ENCODE measurements around the gene BCAS3.
"Not testable (repeated sequence)": the region's sequence is repeated elsewhere in the genome, so short reads cannot be mapped to it uniquely, and the experiment has no call there.

Gene BCAS3

DNA sequence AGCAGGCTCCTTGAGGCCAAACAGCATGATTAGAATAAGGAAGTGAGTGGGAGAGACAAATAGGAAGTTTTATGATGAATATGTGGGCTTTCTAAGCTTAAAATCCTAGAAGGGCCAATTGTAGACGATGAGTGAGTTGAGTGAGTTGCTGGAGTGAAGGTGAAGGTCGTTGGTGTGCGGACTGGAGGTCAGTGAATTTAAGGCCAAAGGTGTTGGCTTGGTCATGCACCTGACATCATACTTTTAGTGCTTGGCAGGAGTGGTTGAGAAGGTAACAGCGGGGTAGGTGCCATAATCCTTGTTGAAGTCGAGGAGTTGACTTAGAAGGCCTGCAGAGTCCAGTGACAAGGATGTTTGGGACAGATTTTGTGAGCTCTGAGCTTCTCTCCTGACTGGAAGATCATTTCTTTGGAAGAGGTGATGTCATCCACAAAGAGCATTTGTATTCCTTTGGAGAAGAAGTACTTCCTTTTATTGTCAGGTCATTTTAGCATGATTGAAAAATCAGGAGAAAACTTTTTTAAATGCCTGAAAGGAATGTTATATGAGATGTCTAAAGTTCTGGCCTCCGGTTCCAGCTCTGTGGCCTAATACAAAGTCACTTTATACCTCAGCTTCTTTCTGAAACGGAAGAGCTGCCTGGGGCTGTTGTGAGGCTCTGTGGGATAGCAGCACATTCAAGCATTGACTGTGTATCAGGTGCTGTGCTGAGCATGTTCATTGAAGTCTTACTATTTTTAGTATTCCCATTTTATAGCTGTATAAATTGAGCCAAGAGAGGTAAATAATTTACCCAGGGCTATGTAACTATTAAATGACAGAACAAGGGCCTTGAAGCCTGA lies 668.4 kb downstream of the BCAS3 start:
- DNase-seq (ENCODE audit: low spot score), result no peak

- no peak for DNase-seq (ENCODE audit: low spot score)
Measured at GRCh38 chr17:61349350-61349749, 671.7 kb downstream of the BCAS3 start.

GRCh38 chr17:61351745-61352407 lies 674.2 kb downstream of the BCAS3 start:
- DNase-seq (ENCODE audit: low spot score), result no peak

- DNase-seq (ENCODE audit: low spot score), result no peak
Measured at GRCh38 chr17:61352408-61352770, 674.7 kb downstream of the BCAS3 start.

GRCh38 chr17:61352781-61353491 lies 675.3 kb downstream of the BCAS3 start:
- no peak for DNase-seq (ENCODE audit: low spot score)

DNA sequence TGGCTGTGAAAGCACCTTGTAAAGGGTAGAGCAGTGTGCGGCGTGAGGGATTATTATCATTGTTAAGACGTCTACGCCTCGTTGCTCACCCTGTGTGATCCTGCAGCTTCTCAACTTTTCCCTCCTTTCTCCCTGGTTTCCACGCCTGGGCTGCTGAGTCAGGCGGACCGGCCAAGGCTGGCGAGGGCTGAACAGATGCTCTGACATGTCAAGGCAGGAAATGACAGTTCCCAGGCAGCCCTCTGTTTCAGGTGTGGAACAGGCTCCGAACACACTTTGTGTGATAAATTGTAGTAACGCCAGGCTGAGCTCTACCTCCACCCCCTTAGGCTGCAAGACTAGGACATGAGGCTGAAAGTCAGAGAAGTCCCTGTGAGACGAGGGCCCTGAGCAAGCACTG lies 676.0 kb downstream of the BCAS3 start:
- DNase-seq (ENCODE audit: low spot score), result no peak

- DNase-seq (ENCODE audit: low spot score), result no peak
Measured at GRCh38 chr17:61354895-61355874, 677.5 kb downstream of the BCAS3 start.

DNA sequence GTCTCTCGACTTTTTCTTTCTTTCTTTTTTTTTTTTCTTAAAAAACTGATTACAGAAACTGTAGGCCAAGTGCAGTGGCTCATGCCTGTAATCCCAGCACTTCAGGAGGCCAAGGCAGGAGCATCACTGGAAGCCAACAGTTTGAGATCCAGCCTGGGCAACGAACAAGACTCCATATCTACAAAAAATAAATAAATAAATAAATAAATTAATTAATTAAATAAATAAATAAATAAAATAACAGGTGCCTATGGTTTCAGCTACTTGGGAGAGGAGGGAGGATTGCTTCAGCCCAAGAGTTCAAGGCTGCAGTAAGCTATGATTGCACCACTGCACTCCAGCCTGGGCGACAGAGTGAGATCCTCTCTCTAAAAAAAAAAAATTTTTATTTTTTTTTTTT lies 679.4 kb downstream of the BCAS3 start:
- DNase-seq (ENCODE audit: low spot score), result not testable (repeated sequence)

DNA sequence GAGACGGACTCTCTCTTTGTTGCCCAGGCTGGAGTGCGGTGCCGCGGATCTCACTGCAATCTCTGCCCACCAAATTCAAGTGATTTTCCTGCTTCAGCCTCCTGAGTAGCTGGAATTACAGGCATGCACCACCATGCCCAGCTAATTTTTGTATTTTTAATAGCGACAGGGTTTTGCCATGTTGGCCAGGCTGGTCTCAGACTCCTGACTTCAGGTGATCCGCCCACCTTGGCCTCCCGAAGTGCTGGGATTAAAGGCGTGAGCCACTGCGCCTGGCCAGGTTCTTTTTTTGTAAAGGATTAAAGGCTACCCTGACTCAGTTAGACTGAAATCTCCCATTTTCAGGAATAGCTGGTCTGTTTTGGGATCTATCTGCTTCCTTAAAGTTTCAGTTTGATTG lies 681.9 kb downstream of the BCAS3 start:
- DNase-seq (ENCODE audit: low spot score), result not testable (repeated sequence)

- DNase-seq (ENCODE audit: low spot score), result no peak
Measured at GRCh38 chr17:61360318-61360943, 682.8 kb downstream of the BCAS3 start.

- DNase-seq (ENCODE audit: low spot score), result no peak
Measured at GRCh38 chr17:61361084-61361483, 683.4 kb downstream of the BCAS3 start.

DNA sequence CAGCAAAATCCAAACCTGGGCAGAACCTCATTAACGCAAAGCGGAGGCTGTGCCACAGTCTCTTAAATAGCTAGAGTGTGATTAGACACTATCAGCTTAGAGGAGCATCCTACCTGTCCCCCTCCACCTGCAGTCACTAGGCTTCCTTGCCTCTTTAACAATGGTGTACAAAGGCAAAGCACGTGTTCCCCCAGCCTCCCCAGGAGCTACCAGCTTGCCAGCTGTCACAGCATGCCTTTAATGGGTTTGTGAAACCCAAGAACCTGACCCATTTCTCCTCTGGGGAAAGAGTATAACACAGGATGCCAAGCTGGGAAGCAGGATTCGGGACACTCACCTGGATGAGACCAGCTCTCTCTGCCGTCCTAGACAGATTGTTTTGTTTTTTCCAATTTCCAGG lies 684.7 kb downstream of the BCAS3 start:
- DNase-seq (ENCODE audit: low spot score), result no peak

DNA sequence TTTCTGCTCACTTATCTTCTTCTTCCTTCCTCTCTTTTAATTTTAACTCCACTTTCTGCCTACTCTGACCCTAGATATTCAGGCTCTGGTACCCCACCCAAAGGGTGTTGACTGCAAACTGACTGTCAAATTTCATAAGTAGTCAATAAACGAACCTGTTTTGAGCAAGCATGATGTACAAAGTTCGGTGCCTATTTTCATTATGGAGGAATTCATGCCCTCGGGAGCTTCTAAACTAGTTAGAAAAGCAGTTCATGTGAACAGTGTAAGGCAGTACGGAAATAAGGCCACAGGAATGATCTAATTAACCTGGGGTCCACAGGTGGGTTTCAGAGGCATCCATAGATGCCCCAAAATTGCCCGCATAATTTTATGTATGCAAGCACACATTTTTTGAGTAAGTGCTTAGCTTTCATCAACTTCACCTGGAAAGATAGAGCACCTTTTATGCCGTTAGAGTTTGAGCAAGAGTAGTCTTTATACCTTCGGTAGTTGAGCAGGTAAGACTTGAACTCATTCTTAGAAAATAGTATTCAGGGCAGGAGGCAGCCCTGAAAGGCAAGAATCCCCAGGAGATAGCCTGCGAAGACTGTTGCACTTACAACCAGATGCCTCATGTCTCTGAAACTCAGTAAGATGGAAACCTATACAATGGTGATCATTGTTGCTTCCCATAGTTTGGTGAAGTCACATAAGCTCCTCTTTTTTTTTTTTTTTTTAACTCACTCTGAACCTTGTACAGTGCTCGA lies 685.4 kb downstream of the BCAS3 start:
- no peak for DNase-seq (ENCODE audit: low spot score)

DNA sequence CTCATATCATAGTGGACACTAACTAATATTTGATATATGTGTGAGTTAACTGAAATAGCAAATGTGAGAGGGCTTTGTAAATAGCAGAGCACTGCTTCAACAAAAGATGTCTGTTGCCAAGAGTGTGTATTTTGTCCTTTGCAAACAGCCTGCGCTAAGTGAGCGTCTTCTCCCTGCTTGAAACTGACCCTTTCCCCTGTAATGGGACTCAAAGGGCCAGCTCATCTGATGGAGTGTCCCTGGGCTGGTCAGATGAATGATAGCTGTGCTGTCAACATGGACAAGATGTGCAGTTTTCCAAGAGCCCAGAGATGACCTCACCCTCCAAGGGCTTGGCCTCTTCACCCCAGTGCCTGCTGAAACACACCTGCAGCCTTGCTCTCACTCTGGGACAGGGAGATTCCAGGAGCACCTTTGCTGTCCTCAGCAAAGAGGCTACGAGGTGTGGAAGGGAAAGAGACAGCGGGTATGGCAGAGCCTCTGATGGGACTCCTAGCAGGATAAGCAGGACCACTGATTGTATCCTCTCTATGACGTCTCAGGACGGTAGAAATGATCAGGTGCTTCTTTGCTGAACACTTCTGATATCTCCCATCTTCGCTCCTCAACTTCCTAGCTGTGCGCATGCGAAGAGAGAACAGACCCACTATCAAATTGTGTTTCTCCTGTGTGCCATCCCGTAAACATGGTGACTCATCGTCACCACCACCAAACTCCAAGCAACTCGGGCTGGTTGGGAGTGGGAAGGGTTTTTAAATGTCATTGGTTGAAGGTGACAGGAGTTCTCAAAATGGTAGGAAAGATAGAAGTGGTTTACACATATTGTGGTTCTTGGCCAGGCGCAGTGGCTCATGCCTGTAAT lies 686.2 kb downstream of the BCAS3 start:
- no peak for DNase-seq (ENCODE audit: low spot score)

DNA sequence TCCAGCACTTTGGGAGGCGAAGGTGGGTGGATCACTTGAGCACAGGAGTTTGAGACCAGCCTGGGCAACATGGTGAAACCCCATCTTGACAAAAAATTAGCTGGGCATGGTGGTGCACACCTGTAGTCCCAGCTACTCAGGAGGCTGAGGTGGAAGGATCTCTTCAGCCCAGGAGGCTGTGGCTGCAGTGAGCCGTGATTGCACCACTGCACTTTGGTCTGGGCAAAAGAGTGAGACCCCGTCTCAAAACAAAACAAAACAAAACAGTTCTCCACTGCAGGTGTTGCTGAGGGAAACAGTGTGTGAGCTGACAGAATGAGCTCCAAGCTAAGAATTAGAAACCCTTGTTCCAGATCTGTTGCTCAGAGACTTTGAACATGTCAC lies 686.8 kb downstream of the BCAS3 start:
- no peak for DNase-seq (ENCODE audit: low spot score)

DNA sequence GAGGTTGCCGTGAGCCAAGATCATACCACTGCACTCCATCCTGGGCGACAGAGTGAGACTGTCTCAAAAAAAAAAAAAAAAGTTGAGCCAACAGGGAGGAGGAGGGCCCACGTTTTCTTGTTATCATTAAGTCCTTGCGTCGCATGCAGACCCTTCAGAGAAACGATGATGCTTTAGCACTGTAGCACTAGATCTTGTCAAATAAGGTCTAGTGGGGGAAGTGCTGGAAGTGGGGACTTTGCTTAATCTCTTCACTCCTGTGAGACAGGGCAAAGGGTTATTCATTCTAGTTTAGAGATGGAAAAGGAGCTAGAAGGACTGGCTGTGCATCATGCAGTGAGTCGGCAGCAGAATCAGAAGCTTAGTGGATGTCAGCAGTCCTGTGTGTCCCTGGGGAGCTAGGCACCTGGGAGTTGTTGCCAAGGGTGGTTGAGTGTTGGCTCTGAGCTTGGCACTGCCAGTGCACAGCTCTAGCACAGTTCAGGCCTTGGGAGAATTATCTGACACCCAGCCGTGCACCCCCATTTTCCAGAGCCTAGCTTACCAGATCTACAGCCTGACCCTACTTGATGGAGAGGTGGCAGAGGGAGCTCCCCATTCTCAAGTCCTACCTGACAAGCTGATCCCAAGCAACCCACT lies 688.5 kb downstream of the BCAS3 start:
- no peak for DNase-seq (ENCODE audit: low spot score)

DNA sequence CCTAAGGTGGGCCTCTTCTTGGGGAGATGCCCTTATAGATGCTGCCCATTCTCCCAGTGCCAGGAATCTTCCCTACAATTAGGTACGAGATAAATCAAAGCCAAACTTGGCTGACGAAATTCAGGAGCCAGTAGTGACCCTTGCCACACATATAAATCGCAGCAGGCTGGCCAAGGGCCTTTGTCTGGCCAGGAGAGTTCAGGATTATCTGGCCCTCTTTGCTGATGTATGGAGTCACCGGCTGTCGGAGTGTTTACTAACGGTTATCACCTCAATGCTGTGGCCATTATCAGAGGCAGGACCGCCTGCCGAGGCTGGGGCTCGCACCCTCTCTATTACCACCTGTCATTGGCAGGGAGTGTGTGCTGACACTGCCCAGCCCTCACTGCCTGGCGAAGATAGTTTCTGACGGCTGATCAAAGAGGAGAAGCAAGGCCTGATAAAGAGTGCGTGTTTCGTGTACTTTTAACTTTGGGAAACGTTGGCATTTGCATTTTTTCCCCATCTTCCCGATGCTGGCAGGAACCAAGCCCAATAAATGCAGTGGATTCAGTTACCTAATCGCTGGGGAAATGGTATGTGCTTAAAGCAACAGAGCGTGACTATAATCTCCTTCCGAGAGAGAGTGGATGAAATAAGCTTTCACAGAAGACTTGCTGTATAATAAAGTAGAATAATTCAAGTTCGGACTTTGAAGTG lies 689.2 kb downstream of the BCAS3 start:
- DNase-seq (ENCODE audit: low spot score), result no peak

GRCh38 chr17:61368049-61368831 lies 690.6 kb downstream of the BCAS3 start:
- DNase-seq (ENCODE audit: low spot score), result no peak

Data from D341Med (cell line).